Testis (tissue), 3 donors: Measurements from ENCODE around the gene ITGA11. TPM values are rescaled to one million over a fixed set of nuclear protein-coding genes. Genes with fewer than 3 reads are reported as not detected.

Experiments
- DNase-seq: peaks from one replicate; pipeline ENCODE4 v3.0.0-alpha.2; 2019
- H3K27ac ChIP-seq, 2 donors: fragments of 200-600 bp; sonication (generic); one replicate each; pipeline ENCODE4 v1.5.1; 2019
- H3K27me3 ChIP-seq: fragments of 200-600 bp; sonication (generic); one replicate; pipeline ENCODE4 v1.5.1; 2019
- H3K36me3 ChIP-seq: fragments of 200-600 bp; sonication (generic); one replicate; pipeline ENCODE4 v1.5.1; 2017; ENCODE audit warnings: low read depth; ENCODE audit errors: missing control alignments
- H3K4me1 ChIP-seq: fragments of 200-600 bp; sonication (generic); one replicate; pipeline ENCODE4 v1.5.1; 2019
- H3K4me3 ChIP-seq, 2 donors: fragments of 200-600 bp; sonication (generic); one replicate each; pipeline ENCODE4 v1.5.1; 2017 to 2019
- H3K9me3 ChIP-seq: fragments of 200-600 bp; sonication (generic); one replicate; pipeline ENCODE4 v1.5.1; 2017
- CTCF ChIP-seq, 3 experiments: fragments of 450-650 bp in 2 of 3; fragments of 200-600 bp in 1 of 3; sonication (generic) in 1 of 3; IDR thresholded peaks; one replicate each; pipeline ENCODE4 v1.5.1; 2016 to 2019; ENCODE audit warnings: antibody characterized with exemption in 3 of 3, mild to moderate bottlenecking in 2 of 3, moderate library complexity in 1 of 3
- POLR2A ChIP-seq: fragments of 450-650 bp; IDR thresholded peaks from one replicate; pipeline ENCODE4 v1.6.1; 2017; ENCODE audit warnings: antibody characterized with exemption, mild to moderate bottlenecking, moderate library complexity
- WGBS, 2 donors: methylation state at CpG; one replicate each; pipeline ENCODE4 v1.1.5; 2018; 5-methylcytosine and 5-hydroxymethylcytosine counted together
- intact Hi-C: fragments of 100-400 bp; cut with DNase I; formaldehyde crosslinking; loops from one replicate; pipeline ENCODE4 v1.15.1; 2023; ENCODE audit warnings: low total_unique reads
- polyA plus RNA-seq: library from polyadenylated mRNA; stranded (reverse); fragments of 350-450 nt; fragmentation: Illumina TruSeq; extraction: RNeasy Lipid Tissue Mini Kit (QIAGEN cat#74804); gene quantifications from one replicate; pipeline ENCODE4 v1.2.3, GENCODE V29; 2014; ENCODE audit warnings: low read depth, low replicate concordance; ENCODE audit not compliant: insufficient read depth
- total RNA-seq, 2 donors: library from RNA; depleted of rRNA; stranded (reverse); fragments of >200 nt; gene quantifications; one replicate each; pipeline ENCODE4 v1.2.3, GENCODE V29; 2016

Gene ITGA11
- total and polyA plus RNA-seq, 3 donors from 2014 or later = 4.3 to 6.6 (median 5.6) TPM

DNA sequence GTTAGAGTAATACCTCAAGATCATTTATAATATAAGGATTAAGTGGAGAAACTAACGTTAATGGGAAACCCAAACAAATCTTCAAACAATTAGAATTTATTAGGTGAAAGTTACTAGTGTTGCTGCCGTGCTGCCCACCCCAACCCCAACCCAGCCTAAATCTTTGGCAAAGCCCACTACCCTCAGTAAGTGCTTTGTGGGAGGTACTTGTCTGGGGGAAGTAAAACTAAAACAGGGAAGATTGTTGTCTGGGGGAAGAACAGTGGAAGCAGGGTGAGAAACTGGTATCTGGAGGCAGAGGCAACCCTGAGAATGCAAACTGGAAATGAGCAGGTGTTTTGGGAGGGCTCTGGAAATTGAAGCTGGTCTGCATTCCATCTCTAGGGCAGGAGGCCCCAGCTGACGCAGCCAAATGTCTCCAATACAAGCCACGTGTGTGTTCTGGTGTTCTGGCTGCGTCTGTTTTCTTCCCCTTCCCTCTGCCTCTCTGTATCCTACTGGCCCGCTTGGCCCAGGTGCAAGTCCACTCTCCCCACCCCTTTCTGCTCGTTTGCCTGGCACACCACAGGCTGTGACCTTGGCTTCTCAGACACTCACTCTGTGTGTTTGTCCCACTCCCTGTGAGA is 121.7 kb downstream of the ITGA11 start:
- no peak for TF ChIP-seq CTCF (IDR thresholded peaks at IDR 0.05)
- TF ChIP-seq POLR2A = no peak
- no peaks in the 10 kb centered on the region for H3K27me3 ChIP-seq
- peaks cover 11% of the 10 kb centered on the region for H3K4me1 ChIP-seq
- intact Hi-C loops = loop anchor here (10.0 kb wide), 1 partner anchor 835 kb away; no protein-coding TSS in a partner anchor
- peak; percentile 69 for DNase-seq
- peak overlapping the region in 1 of 2 donors; percentile 64 for H3K27ac ChIP-seq
- no peaks in the 10 kb centered on the region for H3K9me3 ChIP-seq
- WGBS, 2 donors = 44 to 59% methylated on average over 7 of the region's 7 CpGs
- H3K4me3 ChIP-seq = no peak overlapping the region
- no peaks in the 10 kb centered on the region for H3K36me3 ChIP-seq

GRCh38 chr15:68309024-68309423 is 122.9 kb downstream of the ITGA11 start:
- DNase-seq = peak; percentile 4
- 58% methylated on average over 3 of the region's 3 CpGs for WGBS, 2 donors
- H3K9me3 ChIP-seq = no peaks in the 10 kb centered on the region
- no peak overlapping the region for H3K27ac ChIP-seq
- H3K36me3 ChIP-seq = no peaks in the 10 kb centered on the region
- H3K27me3 ChIP-seq = no peaks in the 10 kb centered on the region
- TF ChIP-seq CTCF (IDR thresholded peaks at IDR 0.05) = no peak
- no peak for TF ChIP-seq POLR2A
- peaks cover 11% of the 10 kb centered on the region for H3K4me1 ChIP-seq
- H3K4me3 ChIP-seq = no peak overlapping the region
- intact Hi-C loops = no loop called here

DNA sequence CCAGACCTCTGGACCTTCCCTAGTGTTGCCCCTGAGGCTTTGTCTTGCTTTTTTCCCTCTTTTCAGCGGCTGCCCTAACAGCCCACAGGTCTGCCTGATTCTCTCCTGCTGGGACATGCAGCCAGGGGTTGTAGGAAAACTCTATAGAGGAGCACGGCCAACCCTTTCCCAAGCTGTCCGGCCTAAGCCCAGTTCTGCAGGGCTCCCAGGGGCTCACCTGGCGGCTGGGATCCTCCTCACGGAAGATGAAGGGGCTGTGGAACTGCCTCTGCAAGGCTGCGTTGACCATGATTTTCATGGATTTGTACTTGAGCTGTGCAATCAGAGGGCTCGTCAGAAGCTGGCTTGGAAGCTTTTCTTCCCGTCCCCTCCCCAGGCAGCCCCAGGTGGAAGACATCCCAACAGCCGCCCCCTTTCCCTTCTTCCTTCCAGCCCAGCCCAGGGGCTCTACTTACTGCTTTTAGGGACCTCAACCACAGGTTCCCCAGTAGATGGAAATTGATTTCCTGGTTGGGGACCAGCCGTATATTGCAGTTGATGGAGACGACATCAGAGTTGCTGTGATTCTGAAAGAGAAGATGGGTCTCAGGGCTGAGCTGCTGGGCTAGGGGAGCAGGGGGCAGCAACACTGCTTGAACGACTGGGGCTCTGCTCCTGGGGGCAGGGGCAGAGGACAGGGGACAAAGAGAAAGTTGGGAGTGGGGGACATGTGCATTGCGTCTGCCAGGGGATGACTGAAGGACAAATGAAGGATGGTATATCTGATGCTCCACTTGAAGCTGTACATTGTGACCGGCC is 124.6 kb downstream of the ITGA11 start:
- no peaks in the 10 kb centered on the region for H3K36me3 ChIP-seq
- DNase-seq = peak; percentile 8
- no peak overlapping the region for H3K4me3 ChIP-seq
- no peak overlapping the region for H3K27ac ChIP-seq
- no peaks in the 10 kb centered on the region for H3K9me3 ChIP-seq
- no peaks in the 10 kb centered on the region for H3K27me3 ChIP-seq
- peaks cover 11% of the 10 kb centered on the region for H3K4me1 ChIP-seq
- intact Hi-C loops = no loop called here
- WGBS, 2 donors = 82 to 90% methylated on average over 14 of the region's 14 CpGs
- TF ChIP-seq POLR2A = no peak
- TF ChIP-seq CTCF (IDR thresholded peaks at IDR 0.05) = no peak

DNA sequence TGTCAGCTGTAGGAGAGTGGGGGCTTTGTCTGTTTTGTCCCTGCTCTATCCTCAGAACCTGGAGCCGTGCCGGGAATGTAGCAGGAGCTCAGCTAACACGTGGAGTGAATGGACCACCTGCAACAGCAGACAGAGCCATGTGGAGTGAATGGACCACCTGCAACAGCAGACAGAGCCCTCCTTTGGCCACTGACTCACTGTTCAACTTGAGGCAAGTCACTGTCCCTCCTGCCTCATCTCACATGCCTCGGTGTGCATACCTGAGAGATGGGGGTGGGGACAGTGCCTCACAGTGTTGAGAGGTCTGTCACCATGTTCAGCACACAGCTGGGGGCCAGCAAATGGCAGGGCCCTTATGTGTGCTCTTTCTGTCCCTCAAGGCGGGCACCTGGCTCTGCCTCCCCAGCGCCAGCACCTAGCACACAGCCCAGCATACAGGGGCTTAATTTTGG is 126.5 kb downstream of the ITGA11 start:
- peak; percentile 8 for DNase-seq
- no peaks in the 10 kb centered on the region for H3K9me3 ChIP-seq
- TF ChIP-seq POLR2A (no peak), CTCF (IDR thresholded peaks at IDR 0.05) (no peak)
- intact Hi-C loops = no loop called here
- no peaks in the 10 kb centered on the region for H3K36me3 ChIP-seq
- WGBS, 2 donors = 65 to 85% methylated on average over 5 to 6 of the region's 6 CpGs
- no peaks in the 10 kb centered on the region for H3K27me3 ChIP-seq
- H3K4me3 ChIP-seq = no peak overlapping the region
- no peak overlapping the region for H3K27ac ChIP-seq
- H3K4me1 ChIP-seq = peaks cover 3% of the 10 kb centered on the region
